ENCODE measurements around the gene HSPBP1. TPM values are rescaled to one million over a fixed set of nuclear protein-coding genes. Genes with fewer than 3 reads are reported as not detected.
A peak's percentile ranks its signal among the peaks of the same experiment; 100 is the strongest.

HSPBP1 gene
- total RNA-seq, 1 experiment from 2014 or later, result 122 TPM

- no peaks in the 10 kb centered on the region for H3K79me2 ChIP-seq (ENCODE audit: low read length)
- H4K20me1 ChIP-seq (ENCODE audit: low read length), result no peaks in the 10 kb centered on the region
- H3F3A ChIP-seq (ENCODE audit: low read length, unreplicated experiment), result no peaks in the 10 kb centered on the region
- H3K4me2 ChIP-seq (ENCODE audit: low read length), result no peak overlapping the region
- ATAC-seq (no peak), DNase-seq (no peak)
- ChIA-PET CTCF (no interaction called here), POLR2A (ENCODE audit: unreplicated experiment) (interaction anchor here (0.6 kb wide), 1 partner anchor 18 kb away, joined by 4 read pairs; the partner anchor contains the start of gene KMT5C)
- no peak overlapping the region for H2AFZ ChIP-seq (ENCODE audit: low read length)
- no peak for TF ChIP-seq CTCF (conservative IDR thresholded peaks at IDR 0.05; ENCODE audit: low read depth, low read length)
- TF ChIP-seq EZH2phosphoT487 (IDR thresholded peaks at IDR 0.05; ENCODE audit: borderline replicate concordance, low read length), result no peak
- no peak for TF ChIP-seq EZH2 (IDR thresholded peaks at IDR 0.05; ENCODE audit: low read length, unreplicated experiment)
- no peaks in the 10 kb centered on the region for H3K36me3 ChIP-seq (ENCODE audit: low read depth, low read length)
- H3K9me3 ChIP-seq (ENCODE audit: low read length), result no peaks in the 10 kb centered on the region
- no peaks in the 10 kb centered on the region for H3K9me2 ChIP-seq (replicated peaks; ENCODE audit: low read length)
- no peak overlapping the region for H3K4me3 ChIP-seq (ENCODE audit: low read length)
- intact Hi-C loops (cut with micrococcal nuclease), result no loop called here
- BruUV-seq (replicated peaks), result no TSS peak
- H3K27me3 ChIP-seq (ENCODE audit: low read length), result no peaks in the 10 kb centered on the region
- H3K9ac ChIP-seq (ENCODE audit: low read length), result no peak overlapping the region
- no peaks in the 10 kb centered on the region for H3K4me1 ChIP-seq (ENCODE audit: insufficient read depth, low read length)
- no peak overlapping the region for H3K27ac ChIP-seq (ENCODE audit: low read length)
Observed at GRCh38 chr19:55320844-55321419, 41.0 kb upstream of the HSPBP1 start.

- no peaks in the 10 kb centered on the region for H4K20me1 ChIP-seq (ENCODE audit: low read length)
- no peaks in the 10 kb centered on the region for H3K9me3 ChIP-seq (ENCODE audit: low read length)
- DNase-seq (no peak), ATAC-seq (peak; percentile 37; the same call in 1 of the 2 replicates)
- intact Hi-C loops (cut with micrococcal nuclease), result no loop called here
- no peak overlapping the region for H2AFZ ChIP-seq (ENCODE audit: low read length)
- H3K79me2 ChIP-seq (ENCODE audit: low read length), result no peaks in the 10 kb centered on the region
- CTCF ChIA-PET, result no interaction called here
- TF ChIP-seq CTCF (conservative IDR thresholded peaks at IDR 0.05; ENCODE audit: low read depth, low read length) (no peak), EZH2 (IDR thresholded peaks at IDR 0.05; ENCODE audit: low read length, unreplicated experiment) (no peak), EZH2phosphoT487 (IDR thresholded peaks at IDR 0.05; ENCODE audit: borderline replicate concordance, low read length) (no peak)
- no peak overlapping the region for H3K27ac ChIP-seq (ENCODE audit: low read length)
- no peaks in the 10 kb centered on the region for H3F3A ChIP-seq (ENCODE audit: low read length, unreplicated experiment)
- no peaks in the 10 kb centered on the region for H3K9me2 ChIP-seq (replicated peaks; ENCODE audit: low read length)
- H3K4me3 ChIP-seq (ENCODE audit: low read length), result no peak overlapping the region
- no peak overlapping the region for H3K9ac ChIP-seq (ENCODE audit: low read length)
- H3K4me2 ChIP-seq (ENCODE audit: low read length), result no peak overlapping the region
- POLR2A ChIA-PET (ENCODE audit: unreplicated experiment), result no interaction called here
- no peaks in the 10 kb centered on the region for H3K36me3 ChIP-seq (ENCODE audit: low read depth, low read length)
- BruUV-seq (replicated peaks), result no TSS peak
- H3K27me3 ChIP-seq (ENCODE audit: low read length), result no peaks in the 10 kb centered on the region
- H3K4me1 ChIP-seq (ENCODE audit: insufficient read depth, low read length), result no peaks in the 10 kb centered on the region
Observed at GRCh38 chr19:55319785-55320184, 39.9 kb upstream of the HSPBP1 start.

GRCh38 chr19:55316646-55317045 is 36.7 kb upstream of the HSPBP1 start:
- BruUV-seq (replicated peaks), result no TSS peak

More at GRCh38 chr19:55316646-55317045, 36.7 kb upstream of the HSPBP1 start:
- Histone ChIP-seq H3K27me3 (ENCODE audit: low read length) (no peaks in the 10 kb centered on the region), H2AFZ (ENCODE audit: low read length) (no peak overlapping the region), H4K20me1 (ENCODE audit: low read length) (no peaks in the 10 kb centered on the region), H3K9me3 (ENCODE audit: low read length) (no peaks in the 10 kb centered on the region), H3F3A (ENCODE audit: low read length, unreplicated experiment) (no peaks in the 10 kb centered on the region), H3K27ac (ENCODE audit: low read length) (no peak overlapping the region), H3K4me3 (ENCODE audit: low read length) (no peak overlapping the region), H3K9me2 (replicated peaks; ENCODE audit: low read length) (no peaks in the 10 kb centered on the region), H3K9ac (ENCODE audit: low read length) (no peak overlapping the region), H3K36me3 (ENCODE audit: low read depth, low read length) (no peaks in the 10 kb centered on the region), H3K4me2 (ENCODE audit: low read length) (no peak overlapping the region), H3K4me1 (ENCODE audit: insufficient read depth, low read length) (no peaks in the 10 kb centered on the region), H3K79me2 (ENCODE audit: low read length) (no peaks in the 10 kb centered on the region)
- intact Hi-C loops (cut with micrococcal nuclease), result no loop called here
- POLR2A ChIA-PET (ENCODE audit: unreplicated experiment), result no interaction called here
- CTCF ChIA-PET, result no interaction called here
- TF ChIP-seq CTCF (conservative IDR thresholded peaks at IDR 0.05; ENCODE audit: low read depth, low read length) (no peak), EZH2phosphoT487 (IDR thresholded peaks at IDR 0.05; ENCODE audit: borderline replicate concordance, low read length) (no peak), EZH2 (IDR thresholded peaks at IDR 0.05; ENCODE audit: low read length, unreplicated experiment) (no peak)
- DNase-seq (no peak), ATAC-seq (no peak)

Data from PC-3 (cell line).